BLaER1 (cell line): Measurements from ENCODE around the gene MMRN2.
"Not testable (repeated sequence)": the region's sequence is repeated elsewhere in the genome, so short reads cannot be mapped to it uniquely, and the experiment has no call there.

ENCODE experiments used
- H3K27ac ChIP-seq: shearing (Covaris generic); formaldehyde crosslinking; 2 replicates; pipeline ENCODE4 v1.8.1; 2022
- H3K27me3 ChIP-seq: shearing (Covaris generic); formaldehyde crosslinking; 2 replicates; pipeline ENCODE4 v1.8.1; 2022
- H3K36me3 ChIP-seq: shearing (Covaris generic); formaldehyde crosslinking; 2 replicates; pipeline ENCODE4 v1.8.1; 2022
- H3K4me1 ChIP-seq: shearing (Covaris generic); formaldehyde crosslinking; 2 replicates; pipeline ENCODE4 v1.8.1; 2022
- H3K4me2 ChIP-seq: shearing (Covaris generic); formaldehyde crosslinking; 2 replicates; pipeline ENCODE4 v1.8.1; 2022
- H3K4me3 ChIP-seq: shearing (Covaris generic); formaldehyde crosslinking; 2 replicates; pipeline ENCODE4 v1.8.1; 2022
- H3K9ac ChIP-seq: shearing (Covaris generic); formaldehyde crosslinking; 2 replicates; pipeline ENCODE4 v1.8.1; 2022
- H3K9me3 ChIP-seq: shearing (Covaris generic); formaldehyde crosslinking; 2 replicates; pipeline ENCODE4 v1.8.1; 2022
- H4K20me1 ChIP-seq: shearing (Covaris generic); formaldehyde crosslinking; 2 replicates; pipeline ENCODE4 v1.8.1; 2022
- Cebpa-rat ChIP-seq: shearing (Covaris generic); IDR thresholded peaks from 2 replicates; pipeline ENCODE4 v1.8.1; 2022

Gene MMRN2

DNA sequence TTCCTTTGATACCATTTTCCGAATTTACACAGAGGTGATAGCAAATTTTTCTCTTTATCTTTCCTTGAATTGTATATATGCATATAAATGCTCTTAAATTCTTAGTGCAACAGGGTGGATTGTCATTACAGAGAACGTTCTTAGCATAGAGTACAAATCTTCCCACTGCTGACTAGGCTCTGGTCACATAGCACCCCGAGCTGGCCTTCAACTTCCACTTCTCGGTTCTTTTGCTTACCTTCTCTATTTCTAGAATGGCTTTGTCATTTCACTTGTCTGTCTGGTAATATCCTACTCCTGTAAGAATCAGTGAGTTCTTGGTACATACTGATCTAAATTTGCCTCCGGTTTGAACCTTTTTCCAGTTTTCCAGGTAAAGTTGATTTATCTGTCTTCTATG is 24.3 kb upstream of the MMRN2 start:
- H4K20me1 ChIP-seq, result no peaks in the 10 kb centered on the region
- peaks cover 7% of the 10 kb centered on the region; the same call in 1 of the 2 replicates for H3K4me1 ChIP-seq
- H3K9ac ChIP-seq, result no peak overlapping the region
- no peak for TF ChIP-seq Cebpa-rat
- no peaks in the 10 kb centered on the region for H3K9me3 ChIP-seq
- H3K27ac ChIP-seq, result no peak overlapping the region
- H3K4me2 ChIP-seq, result no peak overlapping the region
- H3K4me3 ChIP-seq, result no peak overlapping the region
- H3K36me3 ChIP-seq, result no peaks in the 10 kb centered on the region
- no peaks in the 10 kb centered on the region for H3K27me3 ChIP-seq

DNA sequence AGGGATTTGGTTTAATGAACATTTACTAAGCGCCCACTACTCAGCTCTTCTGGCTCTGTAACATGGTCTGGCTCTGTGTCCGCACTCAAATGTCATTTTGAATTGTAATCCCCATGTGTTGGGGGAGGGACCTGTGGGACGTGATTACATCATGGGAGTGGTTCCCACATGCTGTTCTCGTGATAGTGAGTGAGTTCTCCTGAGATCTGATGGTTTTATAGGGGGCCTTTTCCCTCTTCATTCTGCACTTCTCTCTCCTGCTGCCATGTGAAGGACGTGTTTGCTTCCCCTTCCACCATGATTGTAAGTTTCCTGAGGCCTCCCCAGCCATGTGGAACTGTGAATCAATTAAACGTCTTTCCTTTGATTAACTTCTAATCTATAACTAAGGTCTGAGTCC is 23.6 kb upstream of the MMRN2 start:
- H4K20me1 ChIP-seq, H3K4me3 ChIP-seq, H3K9ac ChIP-seq, H3K9me3 ChIP-seq, H3K36me3 ChIP-seq, H3K4me1 ChIP-seq, H3K27me3 ChIP-seq, H3K4me2 ChIP-seq, H3K27ac ChIP-seq: not testable (repeated sequence)

- Histone ChIP-seq H3K4me2 (peak overlapping the region; percentile 32), H3K4me1 (peaks cover 7% of the 10 kb centered on the region; the same call in 1 of the 2 replicates), H3K4me3 (no peak overlapping the region), H3K9me3 (no peaks in the 10 kb centered on the region), H3K27ac (no peak overlapping the region), H3K36me3 (no peaks in the 10 kb centered on the region), H3K9ac (no peak overlapping the region), H4K20me1 (no peaks in the 10 kb centered on the region), H3K27me3 (no peaks in the 10 kb centered on the region)
- TF ChIP-seq Cebpa-rat, result no peak
These were observed 22.6 kb upstream of the MMRN2 start for GRCh38 chr10:86979977-86980448.

- H3K36me3 ChIP-seq, result no peaks in the 10 kb centered on the region
- H3K4me1 ChIP-seq, result peaks cover 7% of the 10 kb centered on the region; the same call in 1 of the 2 replicates
- H4K20me1 ChIP-seq, result no peaks in the 10 kb centered on the region
- no peak overlapping the region for H3K4me3 ChIP-seq
- H3K4me2 ChIP-seq, result no peak overlapping the region
- H3K9ac ChIP-seq, result no peak overlapping the region
- TF ChIP-seq Cebpa-rat, result no peak
- no peaks in the 10 kb centered on the region for H3K9me3 ChIP-seq
- H3K27me3 ChIP-seq, result no peaks in the 10 kb centered on the region
- H3K27ac ChIP-seq, result no peak overlapping the region
These were observed 21.9 kb upstream of the MMRN2 start for GRCh38 chr10:86979296-86979818.

DNA sequence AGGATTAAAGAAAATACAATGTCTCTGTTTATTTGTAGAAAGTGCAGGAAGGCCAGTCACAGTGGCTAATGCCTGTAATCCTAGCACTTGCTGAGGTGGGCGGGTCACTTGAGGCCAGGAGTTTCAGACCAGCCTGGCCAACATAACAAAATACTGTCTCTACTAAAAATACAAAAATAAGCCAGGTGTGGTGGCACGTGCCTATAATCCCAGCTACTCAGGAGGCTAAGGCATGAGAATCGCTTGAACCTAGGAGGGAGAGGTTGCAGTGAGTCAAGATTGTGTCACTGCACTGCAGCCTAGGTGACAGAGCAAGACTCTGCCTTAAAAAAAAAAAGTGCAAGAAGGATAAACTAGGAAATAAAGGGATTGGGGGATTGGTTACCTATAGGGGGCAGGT is 21.0 kb upstream of the MMRN2 start:
- not testable (repeated sequence) for H3K27me3 ChIP-seq, H3K4me3 ChIP-seq, H3K27ac ChIP-seq, H3K9me3 ChIP-seq, H3K4me2 ChIP-seq, H3K36me3 ChIP-seq, H3K9ac ChIP-seq, H4K20me1 ChIP-seq, H3K4me1 ChIP-seq

DNA sequence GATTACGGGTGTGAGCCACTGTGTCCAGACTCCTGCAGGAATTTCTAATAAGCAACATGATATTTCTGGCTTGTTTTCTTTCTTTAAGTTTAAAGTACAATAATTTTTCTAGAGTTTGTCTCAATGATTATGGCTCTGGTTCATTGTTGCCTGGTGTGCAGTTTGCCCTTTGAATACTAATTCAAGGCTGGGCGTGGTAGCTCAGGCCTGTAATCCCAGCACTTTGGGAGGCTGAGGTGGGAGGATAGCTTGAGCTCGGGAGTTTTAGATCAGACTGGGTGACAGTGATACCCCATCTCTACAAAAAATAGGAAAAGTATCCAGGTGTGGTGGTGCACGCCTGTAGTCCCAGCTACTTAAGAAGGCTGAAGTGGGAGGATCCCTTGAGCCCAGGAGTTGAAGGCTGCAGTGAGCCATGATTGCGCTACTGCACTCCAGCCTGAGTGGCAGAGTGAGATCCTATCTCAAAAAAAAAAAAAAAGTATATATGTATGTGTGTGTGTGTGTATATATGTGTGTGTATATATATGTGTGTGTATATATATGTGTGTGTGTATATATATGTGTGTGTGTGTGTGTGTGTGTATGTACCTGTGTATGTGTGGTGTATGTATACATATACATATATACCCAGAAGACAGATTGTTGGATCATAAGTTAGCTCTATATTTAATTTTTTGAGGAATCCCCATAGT is 19.1 kb upstream of the MMRN2 start:
- Histone ChIP-seq H3K9ac (no peak overlapping the region), H3K36me3 (no peaks in the 10 kb centered on the region), H3K4me2 (no peak overlapping the region), H4K20me1 (no peaks in the 10 kb centered on the region), H3K4me3 (no peak overlapping the region), H3K9me3 (peaks cover 2% of the 10 kb centered on the region; the same call in 1 of the 2 replicates), H3K27me3 (peaks cover 4% of the 10 kb centered on the region; the same call in 1 of the 2 replicates), H3K4me1 (peaks cover 14% of the 10 kb centered on the region), H3K27ac (no peak overlapping the region)
- TF ChIP-seq Cebpa-rat, result no peak

- Histone ChIP-seq H3K4me2 (no peak overlapping the region), H3K27ac (no peak overlapping the region), H3K9me3 (peaks cover 4% of the 10 kb centered on the region; the same call in 1 of the 2 replicates), H3K9ac (no peak overlapping the region), H4K20me1 (no peaks in the 10 kb centered on the region), H3K27me3 (peaks cover 24% of the 10 kb centered on the region), H3K4me3 (no peak overlapping the region), H3K36me3 (no peaks in the 10 kb centered on the region), H3K4me1 (peaks cover 22% of the 10 kb centered on the region)
- no peak for TF ChIP-seq Cebpa-rat
These were observed 17.1 kb upstream of the MMRN2 start for GRCh38 chr10:86974484-86974883.

- H3K4me1 ChIP-seq, result peaks cover 22% of the 10 kb centered on the region
- no peak overlapping the region for H3K27ac ChIP-seq
- TF ChIP-seq Cebpa-rat, result no peak
- no peak overlapping the region for H3K9ac ChIP-seq
- H3K36me3 ChIP-seq, result no peaks in the 10 kb centered on the region
- peaks cover 4% of the 10 kb centered on the region; the same call in 1 of the 2 replicates for H3K9me3 ChIP-seq
- H3K4me3 ChIP-seq, result no peak overlapping the region
- H3K27me3 ChIP-seq, result peaks cover 41% of the 10 kb centered on the region
- no peaks in the 10 kb centered on the region for H4K20me1 ChIP-seq
- no peak overlapping the region for H3K4me2 ChIP-seq
These were observed 15.4 kb upstream of the MMRN2 start for GRCh38 chr10:86972613-86973380.

DNA sequence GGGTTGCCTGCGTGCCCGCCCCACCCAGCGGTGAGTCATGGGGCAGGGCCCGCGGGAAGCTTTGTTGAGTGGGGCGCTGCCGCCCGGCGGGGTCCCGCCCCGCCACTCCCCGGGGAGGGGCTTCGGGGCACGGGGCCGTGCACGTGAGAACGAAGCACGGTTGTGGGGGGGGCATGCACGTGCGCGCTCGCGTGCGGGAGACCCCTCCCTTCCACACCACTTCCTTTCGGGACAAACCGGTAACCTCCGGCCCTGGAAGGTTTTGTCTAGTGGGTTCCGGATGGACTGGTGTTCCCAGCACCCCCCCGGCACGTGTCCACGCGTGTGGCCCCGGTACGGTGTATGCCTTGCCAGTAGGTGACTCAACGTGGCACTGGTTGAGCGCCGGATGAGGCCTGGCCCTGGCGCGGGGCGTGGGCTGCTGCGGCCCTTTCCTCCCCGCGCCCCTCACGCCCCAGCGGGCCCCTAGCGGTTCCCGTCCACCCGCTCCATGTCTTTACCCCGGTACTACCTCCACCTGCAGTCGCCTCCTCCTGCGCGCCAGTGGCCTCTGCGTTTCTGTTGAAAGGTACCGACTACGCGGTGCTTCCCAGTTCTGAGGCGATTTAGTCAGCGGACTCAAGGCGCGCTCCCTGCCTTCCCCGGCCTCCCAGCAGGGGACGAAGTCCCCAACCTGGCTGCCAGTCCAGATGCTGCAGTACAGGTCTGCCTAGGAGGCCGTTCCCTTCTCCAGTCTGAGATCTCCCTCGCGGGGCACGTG is 14.0 kb upstream of the MMRN2 start:
- Histone ChIP-seq H4K20me1 (no peaks in the 10 kb centered on the region), H3K9ac (peak overlapping the region; percentile 71), H3K27me3 (peaks cover 45% of the 10 kb centered on the region), H3K4me2 (peak overlapping the region; percentile 84), H3K27ac (peak overlapping the region; percentile 71), H3K4me3 (peak overlapping the region; percentile 65), H3K9me3 (peaks cover 4% of the 10 kb centered on the region; the same call in 1 of the 2 replicates), H3K36me3 (no peaks in the 10 kb centered on the region), H3K4me1 (peaks cover 31% of the 10 kb centered on the region)
- TF ChIP-seq Cebpa-rat, result no peak

GRCh38 chr10:86970982-86971231 is 13.5 kb upstream of the MMRN2 start:
- peak overlapping the region; percentile 84 for H3K4me2 ChIP-seq
- no peaks in the 10 kb centered on the region for H3K36me3 ChIP-seq
- peak overlapping the region; percentile 65 for H3K4me3 ChIP-seq
- H4K20me1 ChIP-seq, result no peaks in the 10 kb centered on the region
- TF ChIP-seq Cebpa-rat, result no peak
- peak overlapping the region; percentile 71 for H3K9ac ChIP-seq
- peaks cover 45% of the 10 kb centered on the region for H3K27me3 ChIP-seq
- H3K4me1 ChIP-seq, result peaks cover 35% of the 10 kb centered on the region
- peaks cover 4% of the 10 kb centered on the region; the same call in 1 of the 2 replicates for H3K9me3 ChIP-seq
- H3K27ac ChIP-seq, result peak overlapping the region; percentile 71
